HEK293 (cell line): Measurements from ENCODE around the gene TPSD1.

Experiments used
- CTCF ChIP-seq: fragments of 450-650 bp; formaldehyde crosslinking; IDR thresholded peaks from 2 replicates; pipeline ENCODE4 v1.5.1; 2016; ENCODE audit warnings: missing biosample characterization, missing genetic modification characterization
- GLI2 ChIP-seq: fragments of 450-650 bp; formaldehyde crosslinking; IDR thresholded peaks from 2 replicates; pipeline ENCODE4; 2017; ENCODE audit warnings: missing biosample characterization, missing genetic modification characterization, low read depth, borderline replicate concordance
- GLIS1 ChIP-seq: fragments of 450-650 bp; formaldehyde crosslinking; IDR thresholded peaks from 2 replicates; pipeline ENCODE4 v1.5.1; 2016; ENCODE audit warnings: missing biosample characterization, missing genetic modification characterization
- HOXD13 ChIP-seq: sonication (generic); formaldehyde crosslinking; IDR thresholded peaks from 2 replicates; pipeline ENCODE4 v1.8.0; 2022; ENCODE audit warnings: missing genetic modification reagents, borderline replicate concordance
- KLF16 ChIP-seq: fragments of 450-650 bp; formaldehyde crosslinking; IDR thresholded peaks from 2 replicates; pipeline ENCODE4 v1.5.1; 2017; ENCODE audit warnings: missing biosample characterization, missing genetic modification characterization
- MEIS1 ChIP-seq: sonication (generic); formaldehyde crosslinking; IDR thresholded peaks from 2 replicates; pipeline ENCODE4 v1.8.1; 2022; ENCODE audit warnings: missing genetic modification reagents, mild to moderate bottlenecking, borderline replicate concordance
- REST ChIP-seq: fragments of 450-650 bp; formaldehyde crosslinking; IDR thresholded peaks from 2 replicates; pipeline ENCODE4 v1.5.1; 2016; ENCODE audit warnings: missing biosample characterization, missing genetic modification characterization
- TCF7L2 ChIP-seq: IDR thresholded peaks from 2 replicates; pipeline ENCODE4 v1.6.1; 2011; ENCODE audit warnings: low read depth, mild to moderate bottlenecking, inconsistent platforms, low read length, moderate library complexity, borderline replicate concordance
- ZEB2 ChIP-seq: fragments of 450-650 bp; formaldehyde crosslinking; IDR thresholded peaks from 2 replicates; pipeline ENCODE4 v1.5.1; 2016; ENCODE audit warnings: missing biosample characterization, missing genetic modification characterization
- ZNF169 ChIP-seq: fragments of 450-650 bp; formaldehyde crosslinking; IDR thresholded peaks from 2 replicates; pipeline ENCODE4 v1.5.1; 2016; ENCODE audit warnings: missing biosample characterization, missing genetic modification characterization
- ZNF549 ChIP-seq: fragments of 450-650 bp; IDR thresholded peaks from 2 replicates; pipeline ENCODE4 v1.5.1; 2018; ENCODE audit warnings: missing biosample characterization, missing genetic modification characterization, mild to moderate bottlenecking, inconsistent platforms, moderate library complexity
- ZNF768 ChIP-seq: fragments of 450-650 bp; formaldehyde crosslinking; IDR thresholded peaks from 2 replicates; pipeline ENCODE4 v1.5.1; 2018; ENCODE audit warnings: missing biosample characterization, mild to moderate bottlenecking, missing genetic modification characterization

GRCh38 chr16:1259760-1260068 lies 3.8 kb downstream of the TPSD1 start:
- no peak for TF ChIP-seq CTCF
- no peak for TF ChIP-seq ZNF169 (tag by site-specific recombination)
- TF ChIP-seq ZEB2, result no peak
- TF ChIP-seq GLI2 (tag by site-specific recombination), result no peak
- TF ChIP-seq KLF16 (tag by site-specific recombination), result no peak
- TF ChIP-seq TCF7L2, result no peak
- TF ChIP-seq MEIS1, result no peak
- no peak for TF ChIP-seq REST
- no peak for TF ChIP-seq ZNF768 (tag by site-specific recombination)
- no peak for TF ChIP-seq ZNF549
- TF ChIP-seq HOXD13, result no peak
- TF ChIP-seq GLIS1 (tag by site-specific recombination), result no peak
